Caco-2 (cell line): ENCODE results near the gene FBXL5. TPM values are rescaled to one million over a fixed set of nuclear protein-coding genes. Genes with fewer than 3 reads are reported as not detected.

ENCODE experiments used
- BruUV-seq: library from RNA; stranded (reverse); fragments of 400-500 nt; replicated peaks from 2 replicates; lab custom pipeline; 2021; lab: Mats Ljungman, UMichigan
- CTCF ChIA-PET: fragments of 300-600 bp; sonication (Branson Sonifier 250); formaldehyde crosslinking; loops from one replicate; lab custom pipeline; 2022; ENCODE audit warnings: antibody characterized with exemption; lab: Charles Lee
- POLR2A ChIA-PET: fragments of 300-600 bp; sonication (Branson Sonifier 250); formaldehyde crosslinking; loops from one replicate; lab custom pipeline; 2022; ENCODE audit warnings: antibody characterized with exemption; lab: Charles Lee
- DNase-seq, 2 experiments: peaks; one replicate each; pipeline versions ENCODE4 v3.0.0 to v3.0.0-alpha.2; 2020 to 2022
- H3K27me3 ChIP-seq: replicated peaks from 2 replicates; pipeline ENCODE4 v1.6.0; 2011; ENCODE audit warnings: low read length; ENCODE audit not compliant: control insufficient read depth, insufficient read depth
- H3K36me3 ChIP-seq: 2 replicates; pipeline ENCODE4 v1.5.1; 2011; ENCODE audit warnings: low read length; ENCODE audit not compliant: control insufficient read depth, insufficient read depth
- H3K4me1 ChIP-seq: fragments of 250-450 bp; sonication (Bioruptor Pico); 2 replicates; pipeline ENCODE4 v1.5.1; 2020; ENCODE audit warnings: mild to moderate bottlenecking
- H3K4me3 ChIP-seq: 2 replicates; pipeline ENCODE4 v1.5.1; 2011; ENCODE audit warnings: low read depth, mild to moderate bottlenecking, control low read depth, low read length
- H3K9me3 ChIP-seq: fragments of 250-450 bp; sonication (Bioruptor Pico); 2 replicates; pipeline ENCODE4 v1.5.1; 2020; ENCODE audit warnings: mild to moderate bottlenecking, moderate library complexity
- H3K27ac Mint-ChIP-seq: one replicate; pipeline ENCODE4 v1.8.0; 2022; ENCODE audit warnings: mixed read lengths; ENCODE audit not compliant: unreplicated experiment
- H3K27me3 Mint-ChIP-seq: one replicate; pipeline ENCODE4 v1.8.0; 2022; ENCODE audit warnings: mixed read lengths; ENCODE audit not compliant: insufficient read depth, unreplicated experiment
- H3K36me3 Mint-ChIP-seq: one replicate; pipeline ENCODE4 v1.8.0; 2022; ENCODE audit warnings: mild to moderate bottlenecking, mixed read lengths; ENCODE audit not compliant: insufficient read depth, unreplicated experiment
- H3K4me1 Mint-ChIP-seq: one replicate; pipeline ENCODE4 v1.8.0; 2022; ENCODE audit warnings: low read depth, mixed read lengths; ENCODE audit not compliant: unreplicated experiment
- H3K4me3 Mint-ChIP-seq: one replicate; pipeline ENCODE4 v1.8.0; 2022; ENCODE audit warnings: mild to moderate bottlenecking, moderate library complexity, mixed read lengths; ENCODE audit not compliant: unreplicated experiment
- H3K9me3 Mint-ChIP-seq: one replicate; pipeline ENCODE4 v1.8.0; 2022; ENCODE audit warnings: mixed read lengths; ENCODE audit not compliant: unreplicated experiment
- intact Hi-C: fragments of 100-400 bp; cut with micrococcal nuclease; formaldehyde crosslinking; loops from one replicate; pipeline ENCODE4 v1.10.0; 2022; ENCODE audit not compliant: unreplicated experiment
- total RNA-seq: library from RNA; stranded (reverse); gene quantifications from 2 replicates; pipeline ENCODE4 v1.2.3, GENCODE V29; 2022
- TF ChIP-seq, protein P1 (sequence below), 2 experiments: fragments of 200-600 bp in 1 of 2; IDR thresholded peaks; 1 replicate in 1 of 2; 2 replicates in 1 of 2; pipeline versions ENCODE4 v1.5.1 to v1.8.0; 2011 to 2022; ENCODE audit warnings: antibody characterized with exemption in 1 of 2, control low read depth in 1 of 2, inconsistent platforms in 1 of 2, low read depth in 1 of 2, low read length in 1 of 2, mild to moderate bottlenecking in 1 of 2, moderate library complexity in 1 of 2; ENCODE audit not compliant: insufficient read depth in 1 of 2, severe bottlenecking in 1 of 2, unreplicated experiment in 1 of 2

FBXL5 gene
- total RNA-seq, 1 experiment from 2014 or later: 29.1 TPM

DNA sequence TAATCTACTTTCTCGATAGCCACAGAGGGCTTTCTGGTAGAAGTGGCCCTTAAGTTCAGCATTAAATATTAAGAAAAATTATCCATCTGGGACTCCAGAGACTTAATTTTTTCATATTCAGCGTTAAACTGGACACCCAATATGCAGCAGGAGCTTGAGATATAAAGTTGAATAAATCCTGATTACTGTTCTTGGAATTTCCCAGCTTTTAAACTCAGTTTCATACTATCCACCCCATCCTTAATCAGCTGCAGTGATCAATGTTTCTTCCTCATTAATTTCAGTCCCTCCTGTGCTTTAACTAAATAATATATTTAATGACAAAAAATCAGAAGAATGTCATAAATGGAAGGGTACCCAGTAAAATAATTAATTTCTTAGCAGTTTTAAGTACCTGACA is 3.6 kb upstream of the FBXL5 start:
- H3K9me3 ChIP-seq: no peaks in the 10 kb centered on the region
- H3K9me3 Mint-ChIP-seq: no peaks in the 10 kb centered on the region
- ChIA-PET POLR2A (no interaction called here), CTCF (no interaction called here)
- DNase-seq: no peak
- no peaks in the 10 kb centered on the region for H3K27me3 Mint-ChIP-seq
- no peaks in the 10 kb centered on the region for H3K27me3 ChIP-seq
- intact Hi-C loops: loop anchor here (10.0 kb wide), 1 partner anchor 424 kb away; no protein-coding TSS in a partner anchor
- H3K36me3 ChIP-seq: no peaks in the 10 kb centered on the region
- TF ChIP-seq, protein P1, sequence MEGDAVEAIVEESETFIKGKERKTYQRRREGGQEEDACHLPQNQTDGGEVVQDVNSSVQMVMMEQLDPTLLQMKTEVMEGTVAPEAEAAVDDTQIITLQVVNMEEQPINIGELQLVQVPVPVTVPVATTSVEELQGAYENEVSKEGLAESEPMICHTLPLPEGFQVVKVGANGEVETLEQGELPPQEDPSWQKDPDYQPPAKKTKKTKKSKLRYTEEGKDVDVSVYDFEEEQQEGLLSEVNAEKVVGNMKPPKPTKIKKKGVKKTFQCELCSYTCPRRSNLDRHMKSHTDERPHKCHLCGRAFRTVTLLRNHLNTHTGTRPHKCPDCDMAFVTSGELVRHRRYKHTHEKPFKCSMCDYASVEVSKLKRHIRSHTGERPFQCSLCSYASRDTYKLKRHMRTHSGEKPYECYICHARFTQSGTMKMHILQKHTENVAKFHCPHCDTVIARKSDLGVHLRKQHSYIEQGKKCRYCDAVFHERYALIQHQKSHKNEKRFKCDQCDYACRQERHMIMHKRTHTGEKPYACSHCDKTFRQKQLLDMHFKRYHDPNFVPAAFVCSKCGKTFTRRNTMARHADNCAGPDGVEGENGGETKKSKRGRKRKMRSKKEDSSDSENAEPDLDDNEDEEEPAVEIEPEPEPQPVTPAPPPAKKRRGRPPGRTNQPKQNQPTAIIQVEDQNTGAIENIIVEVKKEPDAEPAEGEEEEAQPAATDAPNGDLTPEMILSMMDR (IDR thresholded peaks at IDR 0.05; ENCODE audit: insufficient read depth in 1 of 2, low read depth in 1 of 2, low read length in 1 of 2, severe bottlenecking in 1 of 2, unreplicated experiment in 1 of 2): no peak
- H3K4me1 Mint-ChIP-seq: peaks cover 6% of the 10 kb centered on the region
- no TSS peak for BruUV-seq
- peaks cover 6% of the 10 kb centered on the region for H3K4me1 ChIP-seq
- H3K4me3 ChIP-seq: no peak overlapping the region
- no peak overlapping the region for H3K4me3 Mint-ChIP-seq
- peaks cover 23% of the 10 kb centered on the region for H3K36me3 Mint-ChIP-seq
- H3K27ac Mint-ChIP-seq: no peak overlapping the region

DNA sequence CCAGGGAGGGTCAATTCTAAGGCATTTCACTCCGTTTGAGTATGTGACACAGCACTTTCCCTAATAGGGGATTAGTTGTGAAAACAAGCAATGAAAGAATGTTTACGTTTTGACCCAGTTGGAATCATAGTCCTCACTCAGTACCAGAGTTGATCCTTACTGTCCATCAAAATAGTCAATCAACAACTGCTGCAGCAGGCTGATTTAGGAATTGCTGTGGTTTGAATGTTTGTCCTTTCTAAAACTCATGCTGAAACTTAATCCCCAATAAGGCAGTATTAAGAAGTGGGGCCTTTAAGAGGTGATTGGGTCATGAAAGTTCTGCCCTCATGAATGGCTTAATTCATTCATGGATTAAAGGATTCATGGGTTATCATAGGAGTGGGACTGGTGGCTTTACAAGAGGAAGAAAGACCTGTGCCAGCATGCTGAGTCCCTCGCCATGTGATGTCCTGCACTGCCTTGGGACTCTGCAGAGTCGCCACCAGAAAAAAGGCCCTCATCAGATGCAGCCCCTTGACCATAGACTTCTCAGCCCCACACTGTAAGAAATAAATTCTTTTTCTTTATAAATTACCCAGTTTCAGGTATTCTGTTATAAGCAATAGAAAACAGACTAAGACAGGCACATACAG is 3.1 kb upstream of the FBXL5 start:
- no peaks in the 10 kb centered on the region for H3K36me3 ChIP-seq
- DNase-seq: no peak
- Mint-ChIP-seq H3K4me3 (no peak overlapping the region), H3K4me1 (peaks cover 6% of the 10 kb centered on the region), H3K27me3 (no peaks in the 10 kb centered on the region), H3K36me3 (peaks cover 23% of the 10 kb centered on the region), H3K9me3 (no peaks in the 10 kb centered on the region), H3K27ac (no peak overlapping the region)
- no peak overlapping the region for H3K4me3 ChIP-seq
- peaks cover 6% of the 10 kb centered on the region for H3K4me1 ChIP-seq
- no peaks in the 10 kb centered on the region for H3K9me3 ChIP-seq
- ChIA-PET POLR2A (no interaction called here), CTCF (no interaction called here)
- no TSS peak for BruUV-seq
- intact Hi-C loops: loop anchor here (10.0 kb wide), 1 partner anchor 423 kb away; no protein-coding TSS in a partner anchor
- no peaks in the 10 kb centered on the region for H3K27me3 ChIP-seq
- TF ChIP-seq, protein P1 (IDR thresholded peaks at IDR 0.05; ENCODE audit: insufficient read depth in 1 of 2, low read depth in 1 of 2, low read length in 1 of 2, severe bottlenecking in 1 of 2, unreplicated experiment in 1 of 2): no peak

DNA sequence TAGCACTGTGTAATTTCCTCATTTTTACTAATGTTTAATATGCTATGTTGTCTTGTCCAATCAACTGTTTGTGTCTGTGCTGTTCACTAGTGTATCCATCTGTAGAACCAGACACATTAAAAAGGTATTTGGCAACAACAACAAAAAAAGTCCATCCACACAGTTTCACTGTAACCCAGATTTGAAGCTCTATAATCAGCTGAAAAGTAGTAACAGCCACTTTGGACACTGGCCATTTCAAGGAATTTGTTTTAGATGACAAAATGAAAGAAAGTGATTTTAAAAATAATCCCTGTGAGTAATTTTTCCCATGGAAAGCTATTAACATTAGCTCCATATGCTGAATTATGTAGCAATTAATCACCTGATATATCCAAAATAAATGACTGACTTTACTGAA is 2.2 kb upstream of the FBXL5 start:
- Mint-ChIP-seq H3K9me3 (no peaks in the 10 kb centered on the region), H3K4me3 (peak overlapping the region; percentile 43), H3K36me3 (peaks cover 23% of the 10 kb centered on the region), H3K27ac (peak overlapping the region; percentile 28), H3K4me1 (peaks cover 6% of the 10 kb centered on the region), H3K27me3 (no peaks in the 10 kb centered on the region)
- Histone ChIP-seq H3K4me1 (peaks cover 6% of the 10 kb centered on the region), H3K9me3 (no peaks in the 10 kb centered on the region), H3K36me3 (no peaks in the 10 kb centered on the region), H3K4me3 (no peak overlapping the region), H3K27me3 (no peaks in the 10 kb centered on the region)
- intact Hi-C loops: loop anchor here (10.0 kb wide), 1 partner anchor 423 kb away; no protein-coding TSS in a partner anchor
- ChIA-PET POLR2A (no interaction called here), CTCF (no interaction called here)
- DNase-seq: no peak
- no TSS peak for BruUV-seq
- TF ChIP-seq, protein P1 (IDR thresholded peaks at IDR 0.05; ENCODE audit: insufficient read depth in 1 of 2, low read depth in 1 of 2, low read length in 1 of 2, severe bottlenecking in 1 of 2, unreplicated experiment in 1 of 2): no peak
